ENCODE measurements around the gene MAGEA3.
"Not testable (repeated sequence)": the region's sequence is repeated elsewhere in the genome, so short reads cannot be mapped to it uniquely, and the experiment has no call there.

Gene MAGEA3

GRCh38 chrX:152697952-152698931 is at the start of gene MAGEA3:
Gene MAGEA3, plus strand, starts transcription at chrX:152698794. Its CDS starts 2,039 bp downstream, at chrX:152700833.
- DNase-seq, result not testable (repeated sequence)

- DNase-seq, result no peak
Observed at GRCh38 chrX:152652060-152652459, 46.5 kb upstream of the MAGEA3 start.

GRCh38 chrX:152652467-152652866 is 46.1 kb upstream of the MAGEA3 start:
- no peak for DNase-seq

GRCh38 chrX:152656087-152656486 is 42.5 kb upstream of the MAGEA3 start:
- DNase-seq, result no peak

GRCh38 chrX:152656890-152657289 is 41.7 kb upstream of the MAGEA3 start:
- DNase-seq, result no peak

GRCh38 chrX:152658302-152658701 is 40.3 kb upstream of the MAGEA3 start:
- no peak for DNase-seq

GRCh38 chrX:152663086-152663485 is 35.5 kb upstream of the MAGEA3 start:
- no peak for DNase-seq

GRCh38 chrX:152674135-152674534 is 24.5 kb upstream of the MAGEA3 start:
- DNase-seq, result no peak

GRCh38 chrX:152674652-152675051 is 23.9 kb upstream of the MAGEA3 start:
- DNase-seq, result not testable (repeated sequence)

GRCh38 chrX:152681012-152681411 is 17.6 kb upstream of the MAGEA3 start:
- DNase-seq, result not testable (repeated sequence)

GRCh38 chrX:152700390-152700789 is 1.8 kb downstream of the MAGEA3 start:
- DNase-seq, result not testable (repeated sequence)

- not testable (repeated sequence) for DNase-seq
Observed at GRCh38 chrX:152706500-152706899, 7.9 kb downstream of the MAGEA3 start.

- not testable (repeated sequence) for DNase-seq
Observed at GRCh38 chrX:152709173-152709572, 10.6 kb downstream of the MAGEA3 start, which contains the start of gene CSAG2. Gene CSAG2, minus strand, starts transcription at chrX:152709273. Its CDS starts 161 bp downstream, at chrX:152709112.

GRCh38 chrX:152713195-152713594 is 14.6 kb downstream of the MAGEA3 start:
- DNase-seq, result not testable (repeated sequence)

GRCh38 chrX:152713815-152714787 is 15.5 kb downstream of the MAGEA3 start, which contains the start of gene MAGEA2B:
Gene MAGEA2B, plus strand, starts transcription at chrX:152714628. Its CDS starts 2,479 bp downstream, at chrX:152717107.
- DNase-seq, result not testable (repeated sequence)

- DNase-seq, result no peak
Observed at GRCh38 chrX:152725409-152725808, 26.8 kb downstream of the MAGEA3 start.

- no peak for DNase-seq
Observed at GRCh38 chrX:152733261-152733975, 34.8 kb downstream of the MAGEA3 start, which contains the start of the genes CSAG1 and MAGEA12. Gene CSAG1, minus strand, starts transcription at chrX:152733721. Its CDS starts 1,261 bp downstream, at chrX:152732460. Gene MAGEA12, plus strand, starts transcription at chrX:152733757. Its CDS starts 2,405 bp downstream, at chrX:152736162.

GRCh38 chrX:152734143-152734858 is 35.7 kb downstream of the MAGEA3 start:
- DNase-seq, result not testable (repeated sequence)

- no peak for DNase-seq
Observed at GRCh38 chrX:152735101-152735500, 36.5 kb downstream of the MAGEA3 start.

- DNase-seq, result no peak
Observed at GRCh38 chrX:152735860-152736511, 37.4 kb downstream of the MAGEA3 start.

GRCh38 chrX:152736528-152736927 is 37.9 kb downstream of the MAGEA3 start:
- DNase-seq, result not testable (repeated sequence)

All from HCEC 1CT (cell line).